Gastroesophageal sphincter (tissue), 3 donors: ENCODE measurements around the gene REEP1.

Experiments used
- CTCF ChIP-seq, 4 experiments: fragments of 200-600 bp in 2 of 4; fragments of 450-650 bp in 2 of 4; sonication (generic) in 1 of 4; IDR thresholded peaks; one replicate each; pipeline ENCODE4 v1.5.1; 2017 to 2019; ENCODE audit warnings: antibody characterized with exemption in 4 of 4, mild to moderate bottlenecking in 2 of 4, moderate library complexity in 2 of 4
- POLR2A ChIP-seq, 2 donors: fragments of 450-650 bp; IDR thresholded peaks; one replicate each; pipeline ENCODE4 v1.6.1; 2017; ENCODE audit warnings: antibody characterized with exemption in 2 of 2, mild to moderate bottlenecking in 2 of 2, moderate library complexity in 1 of 2
- POLR2AphosphoS5 ChIP-seq: sonication (generic); formaldehyde crosslinking; IDR thresholded peaks from one replicate; pipeline ENCODE4 v1.6.1; 2017; ENCODE audit warnings: antibody characterized with exemption

GRCh38 chr2:86364894-86365293 is 27.5 kb upstream of the REEP1 start:
- TF ChIP-seq CTCF (IDR thresholded peaks at IDR 0.05), result no peak
- no peak for TF ChIP-seq POLR2A (IDR thresholded peaks at IDR 0.05)
- no peak for TF ChIP-seq POLR2AphosphoS5
